Activated naive CD8-positive, alpha-beta T cell (primary cell): ENCODE results near the gene RNF144A.

ENCODE experiments used
- H3K27ac Mint-ChIP-seq: one replicate; pipeline ENCODE4 v1.8.0; 2021; ENCODE audit warnings: mixed read lengths
- H3K27me3 Mint-ChIP-seq: one replicate; pipeline ENCODE4 v1.8.0; 2021; ENCODE audit warnings: mixed read lengths
- H3K36me3 Mint-ChIP-seq: one replicate; pipeline ENCODE4 v1.8.0; 2021; ENCODE audit warnings: mixed read lengths
- H3K4me1 Mint-ChIP-seq: one replicate; pipeline ENCODE4 v1.8.0; 2021; ENCODE audit warnings: low read depth, mixed read lengths
- H3K4me3 Mint-ChIP-seq: one replicate; pipeline ENCODE4 v1.8.0; 2021; ENCODE audit warnings: mild to moderate bottlenecking, mixed read lengths
- H3K9me3 Mint-ChIP-seq: one replicate; pipeline ENCODE4 v1.8.0; 2021; ENCODE audit warnings: low read depth, mixed read lengths

RNF144A gene

GRCh38 chr2:7044253-7045250 is 127.3 kb downstream of the RNF144A start:
- Mint-ChIP-seq H3K9me3 (no peaks in the 10 kb centered on the region), H3K4me1 (peaks cover 30% of the 10 kb centered on the region), H3K27me3 (no peaks in the 10 kb centered on the region), H3K27ac (no peak overlapping the region), H3K36me3 (peaks cover 6% of the 10 kb centered on the region), H3K4me3 (no peak overlapping the region)

GRCh38 chr2:7045601-7046590 is 128.7 kb downstream of the RNF144A start:
- no peak overlapping the region for H3K4me3 Mint-ChIP-seq

GRCh38 chr2:7047661-7048060 is 130.4 kb downstream of the RNF144A start:
- no peaks in the 10 kb centered on the region for H3K27me3 Mint-ChIP-seq
- H3K27ac Mint-ChIP-seq, result no peak overlapping the region
- H3K4me1 Mint-ChIP-seq, result peaks cover 30% of the 10 kb centered on the region
- no peak overlapping the region for H3K4me3 Mint-ChIP-seq
- no peaks in the 10 kb centered on the region for H3K9me3 Mint-ChIP-seq
- H3K36me3 Mint-ChIP-seq, result peaks cover 10% of the 10 kb centered on the region

More at GRCh38 chr2:7045601-7046590, 128.7 kb downstream of the RNF144A start:
- H3K27me3 Mint-ChIP-seq, result no peaks in the 10 kb centered on the region
- peak overlapping the region; percentile 38 for H3K27ac Mint-ChIP-seq
- peaks cover 10% of the 10 kb centered on the region for H3K36me3 Mint-ChIP-seq
- H3K9me3 Mint-ChIP-seq, result no peaks in the 10 kb centered on the region
- peaks cover 30% of the 10 kb centered on the region for H3K4me1 Mint-ChIP-seq

GRCh38 chr2:7048762-7049294 is 131.6 kb downstream of the RNF144A start:
- Mint-ChIP-seq H3K9me3 (no peaks in the 10 kb centered on the region), H3K4me1 (peaks cover 28% of the 10 kb centered on the region), H3K27ac (no peak overlapping the region), H3K27me3 (no peaks in the 10 kb centered on the region), H3K36me3 (peaks cover 10% of the 10 kb centered on the region), H3K4me3 (no peak overlapping the region)

- no peak overlapping the region for H3K27ac Mint-ChIP-seq
- no peaks in the 10 kb centered on the region for H3K9me3 Mint-ChIP-seq
- H3K36me3 Mint-ChIP-seq, result peaks cover 6% of the 10 kb centered on the region
- no peaks in the 10 kb centered on the region for H3K27me3 Mint-ChIP-seq
- H3K4me1 Mint-ChIP-seq, result peaks cover 4% of the 10 kb centered on the region
- H3K4me3 Mint-ChIP-seq, result no peak overlapping the region
Measured at GRCh38 chr2:7052404-7052803, 135.2 kb downstream of the RNF144A start.

DNA sequence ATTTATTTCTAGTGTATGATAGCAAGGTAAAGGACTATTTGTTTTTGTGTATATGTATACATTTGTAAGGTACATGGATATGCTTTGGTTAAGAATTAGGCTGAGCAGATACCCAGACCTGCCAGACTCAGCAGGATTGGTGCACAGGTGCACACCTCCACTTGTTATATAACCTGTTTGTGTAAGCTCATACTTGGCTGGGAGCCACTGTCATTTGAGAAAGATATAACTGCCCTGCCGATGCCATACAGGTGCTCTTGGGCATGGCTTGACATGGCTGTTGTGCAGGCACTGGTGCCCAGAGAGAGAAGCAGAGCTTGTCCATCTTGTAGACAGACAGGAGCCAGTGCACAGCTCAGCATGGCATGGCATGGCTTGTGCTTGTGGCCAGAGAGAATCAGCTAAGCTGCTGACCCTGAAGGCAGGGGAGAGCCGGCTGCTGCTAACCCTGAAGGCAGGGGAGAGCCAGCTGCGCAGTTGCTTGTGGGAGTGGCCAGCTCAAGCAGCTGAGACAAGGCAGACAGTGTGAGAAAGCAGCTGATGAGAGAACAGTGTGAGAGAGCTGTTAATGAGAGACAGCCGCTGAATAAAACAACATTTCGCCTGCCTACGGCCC is 136.5 kb downstream of the RNF144A start:
- peaks cover 6% of the 10 kb centered on the region for H3K36me3 Mint-ChIP-seq
- H3K27ac Mint-ChIP-seq, result no peak overlapping the region
- no peaks in the 10 kb centered on the region for H3K27me3 Mint-ChIP-seq
- H3K9me3 Mint-ChIP-seq, result peaks cover 4% of the 10 kb centered on the region
- H3K4me1 Mint-ChIP-seq, result peaks cover 5% of the 10 kb centered on the region
- no peak overlapping the region for H3K4me3 Mint-ChIP-seq

DNA sequence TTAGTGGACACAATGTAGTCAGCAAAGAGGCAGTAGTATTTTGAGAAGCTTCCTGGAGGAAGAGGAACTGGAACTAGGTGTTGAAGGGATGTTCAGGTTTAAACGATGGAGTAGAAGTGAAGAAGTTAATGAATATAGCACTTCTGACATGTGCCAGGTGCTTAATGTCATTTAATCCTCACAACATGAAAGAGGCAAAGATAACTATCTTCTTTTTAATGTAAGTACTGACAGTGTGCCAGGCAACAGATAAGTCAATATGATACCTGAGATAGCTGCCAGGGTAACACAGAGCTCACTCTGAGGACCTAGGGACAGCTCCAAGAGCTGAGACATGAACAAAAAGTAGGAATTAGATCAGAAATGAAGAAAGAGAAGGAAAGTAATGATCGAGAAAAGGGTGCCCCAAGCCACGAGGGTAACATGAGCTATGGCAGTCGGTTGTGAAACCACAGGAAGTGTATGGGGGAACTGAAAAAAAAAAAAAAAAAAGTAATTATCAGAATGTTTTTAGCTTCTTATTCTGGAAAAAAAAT is 140.7 kb downstream of the RNF144A start:
- peaks cover 5% of the 10 kb centered on the region for H3K9me3 Mint-ChIP-seq
- H3K27me3 Mint-ChIP-seq, result no peaks in the 10 kb centered on the region
- peaks cover 9% of the 10 kb centered on the region for H3K36me3 Mint-ChIP-seq
- H3K4me3 Mint-ChIP-seq, result peak overlapping the region; percentile 77
- H3K4me1 Mint-ChIP-seq, result peaks cover 26% of the 10 kb centered on the region
- H3K27ac Mint-ChIP-seq, result peak overlapping the region; percentile 92

GRCh38 chr2:7060156-7060555 is 142.9 kb downstream of the RNF144A start:
- Mint-ChIP-seq H3K27me3 (no peaks in the 10 kb centered on the region), H3K36me3 (peaks cover 23% of the 10 kb centered on the region), H3K4me1 (peaks cover 26% of the 10 kb centered on the region), H3K9me3 (peaks cover 12% of the 10 kb centered on the region), H3K27ac (peak overlapping the region; percentile 77), H3K4me3 (no peak overlapping the region)

- H3K27me3 Mint-ChIP-seq, result no peaks in the 10 kb centered on the region
- H3K4me1 Mint-ChIP-seq, result peaks cover 26% of the 10 kb centered on the region
- no peak overlapping the region for H3K4me3 Mint-ChIP-seq
- peaks cover 12% of the 10 kb centered on the region for H3K9me3 Mint-ChIP-seq
- peak overlapping the region; percentile 36 for H3K27ac Mint-ChIP-seq
- peaks cover 23% of the 10 kb centered on the region for H3K36me3 Mint-ChIP-seq
Measured at GRCh38 chr2:7060631-7061449, 143.6 kb downstream of the RNF144A start.

DNA sequence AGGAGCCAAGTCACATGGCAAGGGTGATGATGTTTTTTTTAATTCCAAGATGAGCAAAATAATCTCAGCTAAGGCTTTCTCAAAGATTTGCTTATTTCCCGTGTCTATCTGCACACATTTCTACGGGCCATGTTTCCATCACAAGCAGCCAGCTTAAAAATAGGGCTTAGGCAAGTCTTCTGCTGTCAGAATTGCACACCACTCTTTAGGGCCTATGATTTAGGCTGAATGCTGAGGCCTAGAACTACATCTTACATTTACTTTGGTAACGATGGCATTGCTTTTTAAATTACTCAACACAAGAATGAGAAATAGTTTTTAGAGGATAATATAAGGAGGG is 144.2 kb downstream of the RNF144A start:
- Mint-ChIP-seq H3K4me3 (no peak overlapping the region), H3K4me1 (peaks cover 26% of the 10 kb centered on the region), H3K36me3 (peaks cover 23% of the 10 kb centered on the region), H3K27ac (no peak overlapping the region), H3K9me3 (peaks cover 12% of the 10 kb centered on the region), H3K27me3 (no peaks in the 10 kb centered on the region)

GRCh38 chr2:7061921-7062320 is 144.7 kb downstream of the RNF144A start:
- Mint-ChIP-seq H3K36me3 (peaks cover 23% of the 10 kb centered on the region), H3K9me3 (peaks cover 12% of the 10 kb centered on the region), H3K4me1 (peaks cover 26% of the 10 kb centered on the region), H3K27ac (no peak overlapping the region), H3K4me3 (no peak overlapping the region), H3K27me3 (no peaks in the 10 kb centered on the region)

DNA sequence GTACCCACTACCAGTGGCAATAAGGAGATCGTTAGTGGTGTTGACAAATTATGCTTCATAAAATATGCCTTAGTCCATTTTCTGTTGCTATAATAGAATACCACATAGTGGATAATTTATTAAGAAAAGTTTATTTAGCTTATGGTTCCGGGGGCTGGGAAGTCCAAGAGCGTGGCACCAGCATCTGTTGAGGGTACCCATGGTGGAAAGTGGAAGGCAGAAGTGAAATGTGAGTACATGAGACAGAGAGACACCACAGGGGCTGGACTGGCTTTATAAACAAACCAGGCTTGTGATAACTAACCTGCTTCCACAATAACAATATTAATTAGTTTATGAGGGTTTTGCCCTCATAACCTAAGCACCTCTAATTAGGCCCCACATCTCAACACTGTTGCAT is 146.6 kb downstream of the RNF144A start:
- H3K9me3 Mint-ChIP-seq, result peaks cover 8% of the 10 kb centered on the region
- H3K36me3 Mint-ChIP-seq, result peaks cover 30% of the 10 kb centered on the region
- H3K27me3 Mint-ChIP-seq, result no peaks in the 10 kb centered on the region
- no peak overlapping the region for H3K4me3 Mint-ChIP-seq
- H3K27ac Mint-ChIP-seq, result no peak overlapping the region
- peaks cover 24% of the 10 kb centered on the region for H3K4me1 Mint-ChIP-seq

DNA sequence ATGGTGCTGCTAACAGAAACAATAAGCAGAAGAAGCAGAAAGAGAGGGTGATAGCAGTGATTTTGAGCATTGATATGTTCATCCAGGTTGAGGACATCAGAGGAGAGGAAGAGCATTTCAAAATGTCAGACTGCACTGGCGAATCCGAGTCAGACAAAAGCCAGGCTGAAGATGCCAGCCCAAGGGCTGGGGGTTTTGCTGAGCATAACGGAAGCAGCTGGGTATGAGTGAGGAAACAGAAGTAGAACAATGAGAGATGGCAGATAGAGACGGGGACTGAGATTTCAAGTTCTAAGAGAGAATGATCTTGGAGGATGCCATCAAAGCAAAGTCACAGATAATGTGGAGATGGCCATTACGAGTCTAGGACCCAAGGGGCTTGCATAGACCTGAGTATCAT is 151.2 kb downstream of the RNF144A start:
- Mint-ChIP-seq H3K27me3 (no peaks in the 10 kb centered on the region), H3K27ac (no peak overlapping the region), H3K36me3 (peaks cover 30% of the 10 kb centered on the region)

More for the DNA sequence above, 151.2 kb downstream of the RNF144A start:
- H3K9me3 Mint-ChIP-seq, result peaks cover 2% of the 10 kb centered on the region
- peaks cover 3% of the 10 kb centered on the region for H3K4me1 Mint-ChIP-seq
- no peak overlapping the region for H3K4me3 Mint-ChIP-seq
